Measurements from ENCODE around the gene NRCAM.

Gene NRCAM

DNA sequence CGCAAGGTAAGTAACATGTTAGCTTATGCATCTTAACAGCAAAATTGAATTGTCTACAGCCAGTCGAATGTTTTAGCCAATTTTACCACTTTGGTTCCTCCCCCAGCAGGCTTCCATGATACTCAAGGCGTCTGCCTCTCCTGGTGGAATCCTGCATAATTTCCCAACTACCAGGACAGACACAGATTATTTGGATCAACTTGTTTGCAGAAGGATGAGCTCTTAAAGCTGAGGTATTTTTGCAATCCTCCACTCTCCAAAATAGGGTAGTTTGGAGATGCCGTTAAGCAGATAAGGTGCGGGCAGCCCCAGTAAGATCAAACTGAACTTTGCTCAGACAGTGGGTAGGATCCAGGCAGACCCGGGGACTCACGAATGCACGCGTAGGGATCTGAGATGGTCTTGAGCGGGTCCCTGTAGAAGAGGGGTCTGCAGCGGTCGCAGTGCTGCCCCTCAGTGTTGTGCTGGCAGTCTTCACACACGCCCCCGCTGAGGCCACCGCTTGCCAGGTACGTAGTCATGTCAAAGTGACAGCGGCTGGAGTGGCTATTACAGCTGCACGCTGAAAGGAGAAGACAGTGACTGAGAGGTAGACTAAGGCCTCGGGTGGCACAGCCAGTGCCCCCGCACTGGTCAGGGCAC is 353.4 kb downstream of the NRCAM start:
- Histone ChIP-seq H3K4me3 (ENCODE audit: low read depth in 1 of 2, low read length in 1 of 2) (no peak overlapping the region), H3K36me3 (no peaks in the 10 kb centered on the region), H3K9me3 (no peaks in the 10 kb centered on the region), H3K27ac (no peak overlapping the region), H3K27me3 (peaks cover 18% of the 10 kb centered on the region), H3K4me1 (ENCODE audit: control insufficient read depth in 1 of 2, insufficient read depth in 1 of 2, low read depth in 1 of 2, low read length in 1 of 2) (no peaks in the 10 kb centered on the region)
- TF ChIP-seq, protein P1, sequence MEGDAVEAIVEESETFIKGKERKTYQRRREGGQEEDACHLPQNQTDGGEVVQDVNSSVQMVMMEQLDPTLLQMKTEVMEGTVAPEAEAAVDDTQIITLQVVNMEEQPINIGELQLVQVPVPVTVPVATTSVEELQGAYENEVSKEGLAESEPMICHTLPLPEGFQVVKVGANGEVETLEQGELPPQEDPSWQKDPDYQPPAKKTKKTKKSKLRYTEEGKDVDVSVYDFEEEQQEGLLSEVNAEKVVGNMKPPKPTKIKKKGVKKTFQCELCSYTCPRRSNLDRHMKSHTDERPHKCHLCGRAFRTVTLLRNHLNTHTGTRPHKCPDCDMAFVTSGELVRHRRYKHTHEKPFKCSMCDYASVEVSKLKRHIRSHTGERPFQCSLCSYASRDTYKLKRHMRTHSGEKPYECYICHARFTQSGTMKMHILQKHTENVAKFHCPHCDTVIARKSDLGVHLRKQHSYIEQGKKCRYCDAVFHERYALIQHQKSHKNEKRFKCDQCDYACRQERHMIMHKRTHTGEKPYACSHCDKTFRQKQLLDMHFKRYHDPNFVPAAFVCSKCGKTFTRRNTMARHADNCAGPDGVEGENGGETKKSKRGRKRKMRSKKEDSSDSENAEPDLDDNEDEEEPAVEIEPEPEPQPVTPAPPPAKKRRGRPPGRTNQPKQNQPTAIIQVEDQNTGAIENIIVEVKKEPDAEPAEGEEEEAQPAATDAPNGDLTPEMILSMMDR (IDR thresholded peaks at IDR 0.05), result no peak

DNA sequence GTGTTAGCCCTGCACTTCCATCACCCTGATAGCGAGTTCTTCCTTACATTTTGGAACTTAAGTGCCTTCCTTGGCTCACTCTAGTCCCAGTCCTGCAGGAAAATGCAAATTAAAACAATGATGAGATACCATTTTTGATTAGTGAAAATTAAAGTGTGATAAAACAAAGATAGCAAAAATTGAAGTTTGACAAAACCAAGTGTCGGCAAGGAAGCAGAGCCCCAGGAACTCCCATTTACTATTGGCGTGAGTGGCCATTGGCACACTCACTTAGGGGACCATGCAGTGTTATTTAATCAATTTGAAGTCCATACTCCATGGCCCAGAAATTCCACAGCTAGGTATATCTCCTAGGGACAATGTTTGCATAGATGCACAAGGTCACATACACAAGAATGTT is 354.5 kb downstream of the NRCAM start:
- H3K9me3 ChIP-seq, result no peaks in the 10 kb centered on the region
- H3K4me1 ChIP-seq (ENCODE audit: control insufficient read depth in 1 of 2, insufficient read depth in 1 of 2, low read depth in 1 of 2, low read length in 1 of 2), result no peaks in the 10 kb centered on the region
- H3K27me3 ChIP-seq, result peaks cover 18% of the 10 kb centered on the region
- H3K36me3 ChIP-seq, result no peaks in the 10 kb centered on the region
- H3K4me3 ChIP-seq (ENCODE audit: low read depth in 1 of 2, low read length in 1 of 2), result no peak overlapping the region
- TF ChIP-seq, protein P1 (IDR thresholded peaks at IDR 0.05), result no peak
- H3K27ac ChIP-seq, result no peak overlapping the region

DNA sequence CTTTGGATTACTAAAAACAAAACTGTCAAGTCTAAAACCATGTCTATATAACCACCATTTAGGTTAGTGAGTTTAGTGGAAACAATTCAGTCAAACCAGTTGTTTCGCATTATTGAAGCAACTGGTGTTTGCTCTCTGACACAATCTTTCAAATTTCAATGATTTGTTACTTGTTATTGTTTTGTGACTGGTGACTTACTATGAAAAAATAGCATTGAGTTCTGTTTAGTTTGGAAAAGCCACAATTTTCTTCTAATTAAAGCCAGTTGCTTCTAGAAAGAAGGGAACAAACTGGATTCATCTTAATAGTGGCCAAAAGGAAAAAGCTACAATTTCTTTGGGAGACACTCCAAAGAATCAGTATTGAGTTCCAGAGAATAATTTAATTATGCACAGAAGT is 356.5 kb downstream of the NRCAM start:
- Histone ChIP-seq H3K36me3 (no peaks in the 10 kb centered on the region), H3K27ac (no peak overlapping the region), H3K4me3 (ENCODE audit: low read depth in 1 of 2, low read length in 1 of 2) (no peak overlapping the region), H3K9me3 (no peaks in the 10 kb centered on the region), H3K4me1 (ENCODE audit: control insufficient read depth in 1 of 2, insufficient read depth in 1 of 2, low read depth in 1 of 2, low read length in 1 of 2) (no peaks in the 10 kb centered on the region), H3K27me3 (peaks cover 32% of the 10 kb centered on the region)
- TF ChIP-seq, protein P1 (IDR thresholded peaks at IDR 0.05), result no peak

DNA sequence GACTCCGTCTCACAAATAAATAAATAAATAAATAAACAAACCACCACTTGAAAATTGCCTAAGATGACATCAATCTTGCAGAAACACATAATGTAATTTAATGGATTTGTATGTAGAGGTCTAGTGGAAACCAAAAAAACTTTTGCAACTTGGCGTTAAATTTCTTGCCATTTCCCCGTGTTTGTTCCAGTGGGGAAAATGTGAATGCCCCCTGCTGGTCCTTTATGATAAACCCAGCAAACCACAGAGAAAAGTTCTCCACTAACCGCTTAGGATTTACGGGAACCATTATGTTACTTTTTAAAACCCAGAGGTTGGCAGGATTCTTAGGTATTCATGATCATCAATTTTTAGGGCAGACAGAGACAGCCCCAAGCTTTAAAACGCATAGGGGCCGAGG is 358.5 kb downstream of the NRCAM start:
- H3K9me3 ChIP-seq, result no peaks in the 10 kb centered on the region
- TF ChIP-seq, protein P1 (IDR thresholded peaks at IDR 0.05), result no peak

More for the DNA sequence above, 358.5 kb downstream of the NRCAM start:
- peaks cover 38% of the 10 kb centered on the region for H3K27me3 ChIP-seq
- no peak overlapping the region for H3K27ac ChIP-seq
- no peaks in the 10 kb centered on the region for H3K4me1 ChIP-seq (ENCODE audit: control insufficient read depth in 1 of 2, insufficient read depth in 1 of 2, low read depth in 1 of 2, low read length in 1 of 2)
- no peak overlapping the region for H3K4me3 ChIP-seq (ENCODE audit: low read depth in 1 of 2, low read length in 1 of 2)
- no peaks in the 10 kb centered on the region for H3K36me3 ChIP-seq
